ENCODE results near the gene ZNF22. TPM values are rescaled to one million over a fixed set of nuclear protein-coding genes. Genes with fewer than 3 reads are reported as not detected.
A peak's percentile ranks its signal among the peaks of the same experiment; 100 is the strongest.

The ZNF22 gene
- total RNA-seq, 1 donor from 2014 or later, result 34.2 TPM

- H3K4me1 Mint-ChIP-seq, result peaks cover 70% of the 10 kb centered on the region
- H3K27ac Mint-ChIP-seq, result peak overlapping the region; percentile 12
- CTCF ChIA-PET, result interaction anchor here (1.3 to 9.5 kb wide), 2 partner anchors 9 to 34 kb away, joined by 3 to 60 read pairs; no protein-coding TSS in a partner anchor
- POLR2A ChIA-PET, result interaction anchor here (1.5 to 3.1 kb wide), 2 partner anchors 8 to 34 kb away, joined by 10 to 12 read pairs; partner anchors contain the start of gene RASSF4
- H3K36me3 Mint-ChIP-seq (ENCODE audit: low read depth), result no peaks in the 10 kb centered on the region
- no peak for TF ChIP-seq CTCF (IDR thresholded peaks at IDR 0.05)
- no peak for ATAC-seq (ENCODE audit: low read depth)
- DNase-seq, result no peak
- no peaks in the 10 kb centered on the region for H3K9me3 Mint-ChIP-seq
- intact Hi-C loops (cut with micrococcal nuclease), result loop anchor here (5.0 kb wide), 1 partner anchor 1060 kb away; no protein-coding TSS in a partner anchor
- no peak overlapping the region for H3K4me3 Mint-ChIP-seq
- no peaks in the 10 kb centered on the region for H3K27me3 Mint-ChIP-seq
Observed at GRCh38 chr10:44967616-44968015, 33.1 kb upstream of the ZNF22 start.

- no peaks in the 10 kb centered on the region for H3K9me3 Mint-ChIP-seq
- no peak overlapping the region for H3K4me3 Mint-ChIP-seq
- no peak for TF ChIP-seq CTCF (IDR thresholded peaks at IDR 0.05)
- CTCF ChIA-PET, result interaction anchor here (1.3 to 9.5 kb wide), 2 partner anchors 8 to 35 kb away, joined by 3 to 60 read pairs; no protein-coding TSS in a partner anchor
- DNase-seq, result no peak
- H3K36me3 Mint-ChIP-seq (ENCODE audit: low read depth), result no peaks in the 10 kb centered on the region
- intact Hi-C loops (cut with micrococcal nuclease), result loop anchor here (5.0 kb wide), 1 partner anchor 1059 kb away; no protein-coding TSS in a partner anchor
- POLR2A ChIA-PET, result interaction anchor here (1.5 to 3.1 kb wide), 2 partner anchors 9 to 35 kb away, joined by 10 to 12 read pairs; partner anchors contain the start of gene RASSF4
- H3K4me1 Mint-ChIP-seq, result peaks cover 70% of the 10 kb centered on the region
- H3K27ac Mint-ChIP-seq, result peak overlapping the region; percentile 12
- no peaks in the 10 kb centered on the region for H3K27me3 Mint-ChIP-seq
- peak; percentile 60 for ATAC-seq (ENCODE audit: low read depth)
Observed at GRCh38 chr10:44968091-44968490, 32.6 kb upstream of the ZNF22 start.

- ATAC-seq (ENCODE audit: low read depth), result no peak
- intact Hi-C loops (cut with micrococcal nuclease), result loop anchor here (5.0 kb wide), 1 partner anchor 1059 kb away; no protein-coding TSS in a partner anchor
Observed at GRCh38 chr10:44968500-44969400, 32.0 kb upstream of the ZNF22 start.

GRCh38 chr10:44969854-44970253, 30.9 kb upstream of the ZNF22 start:
- ChIA-PET CTCF (interaction anchor here (0.7 kb wide), 1 partner anchor 37 kb away, joined by 3 read pairs; no protein-coding TSS in a partner anchor), POLR2A (interaction anchor here (0.9 kb wide), 1 partner anchor 11 kb away, joined by 3 read pairs; the partner anchor contains the start of gene RASSF4)
- no peak overlapping the region for H3K4me3 Mint-ChIP-seq
- intact Hi-C loops (cut with micrococcal nuclease), result loop anchor here (5.0 kb wide), 1 partner anchor 1057 kb away; no protein-coding TSS in a partner anchor
- no peaks in the 10 kb centered on the region for H3K36me3 Mint-ChIP-seq (ENCODE audit: low read depth)
- ATAC-seq (ENCODE audit: low read depth) (no peak), DNase-seq (no peak)
- H3K27me3 Mint-ChIP-seq, result no peaks in the 10 kb centered on the region
- TF ChIP-seq CTCF (IDR thresholded peaks at IDR 0.05), result no peak
- no peak overlapping the region for H3K27ac Mint-ChIP-seq
- peaks cover 69% of the 10 kb centered on the region for H3K4me1 Mint-ChIP-seq
- no peaks in the 10 kb centered on the region for H3K9me3 Mint-ChIP-seq

More at GRCh38 chr10:44968500-44969400, 32.0 kb upstream of the ZNF22 start:
- H3K4me1 Mint-ChIP-seq, result peaks cover 70% of the 10 kb centered on the region
- TF ChIP-seq CTCF (IDR thresholded peaks at IDR 0.05), result no peak
- ChIA-PET CTCF (interaction anchor here (9.5 kb wide), 1 partner anchor 36 kb away, joined by 60 read pairs; no protein-coding TSS in a partner anchor), POLR2A (interaction anchor here (1.5 to 3.1 kb wide), 2 partner anchors 9 to 36 kb away, joined by 10 to 12 read pairs; partner anchors contain the start of gene RASSF4)
- no peak for DNase-seq
- no peaks in the 10 kb centered on the region for H3K9me3 Mint-ChIP-seq
- H3K27ac Mint-ChIP-seq, result no peak overlapping the region
- H3K27me3 Mint-ChIP-seq, result no peaks in the 10 kb centered on the region
- no peaks in the 10 kb centered on the region for H3K36me3 Mint-ChIP-seq (ENCODE audit: low read depth)
- H3K4me3 Mint-ChIP-seq, result no peak overlapping the region

Data from activated B cell treated with CpG ODN at 0.5 μM for 24 hours (primary cell).